Measurements from ENCODE around the gene PCP2.
A peak's percentile ranks its signal among the peaks of the same experiment; 100 is the strongest.

PCP2 gene

GRCh38 chr19:7638802-7639465 lies 5.4 kb upstream of the PCP2 start:
- DNase-seq (ENCODE audit: low read depth, low spot score) = no peak

- DNase-seq (ENCODE audit: low read depth, low spot score) = no peak
These were observed 4.1 kb upstream of the PCP2 start for GRCh38 chr19:7637374-7638256.

GRCh38 chr19:7636691-7637373 lies 3.3 kb upstream of the PCP2 start, which contains the start of gene STXBP2:
TSS of gene STXBP2 (plus strand) at chr19:7637110. CDS start at chr19:7637150, 40 bp downstream.
- DNase-seq (ENCODE audit: low read depth, low spot score) = no peak

GRCh38 chr19:7636317-7636690 lies 2.8 kb upstream of the PCP2 start:
- DNase-seq (ENCODE audit: low read depth, low spot score) = no peak

- DNase-seq (ENCODE audit: low read depth, low spot score) = no peak
These were observed 2.2 kb upstream of the PCP2 start for GRCh38 chr19:7635670-7636069.

GRCh38 chr19:7632340-7633203 lies 947 bp downstream of the PCP2 start:
- DNase-seq (ENCODE audit: low read depth, low spot score) = no peak

- no peak for DNase-seq (ENCODE audit: low read depth, low spot score)
These were observed 1.9 kb downstream of the PCP2 start for GRCh38 chr19:7631577-7631976.

GRCh38 chr19:7629347-7630054 lies 4.0 kb downstream of the PCP2 start, which contains the start of the genes PET100 and XAB2:
TSS of gene PET100 (plus strand) at chr19:7629793. CDS start at chr19:7629834, 41 bp downstream.
TSS of gene XAB2 (minus strand) at chr19:7629545. CDS start at chr19:7629527, 18 bp downstream.
- peak; percentile 96 for DNase-seq (ENCODE audit: low read depth, low spot score)

GRCh38 chr19:7628589-7629311 lies 4.8 kb downstream of the PCP2 start:
- DNase-seq (ENCODE audit: low read depth, low spot score) = no peak

- DNase-seq (ENCODE audit: low read depth, low spot score) = no peak
These were observed 6.4 kb downstream of the PCP2 start for GRCh38 chr19:7627166-7627565.

- no peak for DNase-seq (ENCODE audit: low read depth, low spot score)
These were observed 7.7 kb downstream of the PCP2 start for GRCh38 chr19:7625763-7626372.

GRCh38 chr19:7624810-7625209 lies 8.7 kb downstream of the PCP2 start:
- DNase-seq (ENCODE audit: low read depth, low spot score) = no peak

GRCh38 chr19:7623725-7624603 lies 9.6 kb downstream of the PCP2 start:
- no peak for DNase-seq (ENCODE audit: low read depth, low spot score)

GRCh38 chr19:7622933-7623685 lies 10.4 kb downstream of the PCP2 start:
- DNase-seq (ENCODE audit: low read depth, low spot score) = no peak

- no peak for DNase-seq (ENCODE audit: low read depth, low spot score)
These were observed 12.8 kb downstream of the PCP2 start for GRCh38 chr19:7620442-7621412.

GRCh38 chr19:7619671-7620441 lies 13.7 kb downstream of the PCP2 start:
- no peak for DNase-seq (ENCODE audit: low read depth, low spot score)
